Esophagus muscularis mucosa (tissue), 4 donors: ENCODE results near the gene SLC8A1.

ENCODE experiments used
- EP300 ChIP-seq: sonication (generic); formaldehyde crosslinking; IDR thresholded peaks from one replicate; pipeline ENCODE4 v1.6.1; 2017; ENCODE audit warnings: antibody characterized with exemption
- POLR2A ChIP-seq: fragments of 450-650 bp; IDR thresholded peaks from one replicate; pipeline ENCODE4 v1.6.1; 2017; ENCODE audit warnings: antibody characterized with exemption, moderate library complexity, mild to moderate bottlenecking, low read depth
- TF ChIP-seq, protein P1 (sequence below), 3 experiments: fragments of 200-600 bp in 2 of 3; fragments of 450-650 bp in 1 of 3; sonication (generic) in 2 of 3; IDR thresholded peaks; one replicate each; pipeline ENCODE4 v1.5.1; 2017 to 2019; ENCODE audit warnings: antibody characterized with exemption in 3 of 3, mild to moderate bottlenecking in 2 of 3, moderate library complexity in 1 of 3

DNA sequence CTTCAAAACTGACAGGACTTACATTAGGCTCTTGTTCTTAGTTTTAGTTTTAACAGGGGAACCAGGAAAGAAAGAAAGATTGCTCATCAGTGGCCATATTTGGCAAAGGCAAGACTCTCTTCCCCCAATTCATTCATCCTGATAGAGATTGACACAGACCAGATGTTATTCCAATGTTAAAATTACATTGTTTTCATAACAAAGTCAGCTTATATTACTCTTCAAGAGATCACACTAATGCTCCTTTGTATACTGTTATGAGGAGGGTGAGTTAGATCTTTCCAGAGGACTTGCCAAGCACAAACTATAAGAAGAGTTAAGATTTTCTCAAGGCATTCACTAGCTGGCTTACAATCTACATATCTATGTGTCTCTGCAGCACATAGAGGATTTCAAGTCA, 252.1 kb downstream of the SLC8A1 start:
- TF ChIP-seq, protein P1, sequence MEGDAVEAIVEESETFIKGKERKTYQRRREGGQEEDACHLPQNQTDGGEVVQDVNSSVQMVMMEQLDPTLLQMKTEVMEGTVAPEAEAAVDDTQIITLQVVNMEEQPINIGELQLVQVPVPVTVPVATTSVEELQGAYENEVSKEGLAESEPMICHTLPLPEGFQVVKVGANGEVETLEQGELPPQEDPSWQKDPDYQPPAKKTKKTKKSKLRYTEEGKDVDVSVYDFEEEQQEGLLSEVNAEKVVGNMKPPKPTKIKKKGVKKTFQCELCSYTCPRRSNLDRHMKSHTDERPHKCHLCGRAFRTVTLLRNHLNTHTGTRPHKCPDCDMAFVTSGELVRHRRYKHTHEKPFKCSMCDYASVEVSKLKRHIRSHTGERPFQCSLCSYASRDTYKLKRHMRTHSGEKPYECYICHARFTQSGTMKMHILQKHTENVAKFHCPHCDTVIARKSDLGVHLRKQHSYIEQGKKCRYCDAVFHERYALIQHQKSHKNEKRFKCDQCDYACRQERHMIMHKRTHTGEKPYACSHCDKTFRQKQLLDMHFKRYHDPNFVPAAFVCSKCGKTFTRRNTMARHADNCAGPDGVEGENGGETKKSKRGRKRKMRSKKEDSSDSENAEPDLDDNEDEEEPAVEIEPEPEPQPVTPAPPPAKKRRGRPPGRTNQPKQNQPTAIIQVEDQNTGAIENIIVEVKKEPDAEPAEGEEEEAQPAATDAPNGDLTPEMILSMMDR (IDR thresholded peaks at IDR 0.05): no peak
- TF ChIP-seq POLR2A (no peak), EP300 (no peak)
